Measurements from ENCODE around the gene MKNK1. TPM values are rescaled to one million over a fixed set of nuclear protein-coding genes. Genes with fewer than 3 reads are reported as not detected.

Gene MKNK1
- total and polyA plus RNA-seq, 4 donors: 29.4 to 83.5 (median 62.8) TPM

DNA sequence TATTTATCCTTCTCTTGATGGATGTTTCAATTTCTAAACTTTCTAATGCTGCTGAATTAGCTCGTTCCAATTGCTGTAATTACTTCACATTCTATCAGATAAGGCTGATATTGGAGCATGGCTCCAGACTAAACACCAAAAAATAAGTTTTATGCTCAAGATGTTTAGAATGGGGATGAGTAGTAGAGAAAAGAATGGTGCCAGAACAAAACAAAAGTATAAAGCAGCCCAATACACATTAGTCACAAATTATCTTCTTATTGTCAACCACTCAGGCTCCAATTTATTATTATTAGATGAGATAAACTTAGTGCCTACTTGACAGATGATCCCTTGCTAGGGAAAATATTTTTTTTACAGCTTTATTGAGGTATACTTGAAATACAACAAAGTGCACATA, 42.3 kb upstream of the MKNK1 start:
- Histone ChIP-seq H3K9ac (ENCODE audit: insufficient read depth in 1 of 2, low read length in 2 of 2) (no peak overlapping the region), H3K4me3 (no peak overlapping the region), H3K27ac (ENCODE audit: low read depth in 1 of 2, low read length in 1 of 2) (no peak overlapping the region), H3K36me3 (ENCODE audit: control insufficient read depth in 4 of 4, insufficient read depth in 4 of 4, low read length in 4 of 4) (peaks cover 9 to 42% (median 30%) of the 10 kb centered on the region in 4 donors), H3K9me3 (ENCODE audit: control insufficient read depth in 4 of 4, insufficient read depth in 3 of 4, low read length in 3 of 4) (peaks cover 0 to 10% (median 4%) of the 10 kb centered on the region in 4 donors), H3K4me1 (ENCODE audit: control insufficient read depth in 5 of 5, insufficient read depth in 5 of 5, low read length in 5 of 5) (peaks cover 0 to 12% (median 0%) of the 10 kb centered on the region in 5 donors), H3K27me3 (ENCODE audit: control insufficient read depth in 3 of 3, insufficient read depth in 3 of 3, low read length in 2 of 3) (no peaks in the 10 kb centered on the region)
- ATAC-seq (ENCODE audit: insufficient read depth, low FRiP score): no peak
- TF ChIP-seq CTCF (IDR thresholded peaks at IDR 0.05; ENCODE audit: control extremely low read depth, extremely low read depth): no peak
- no peak for DNase-seq
- WGBS, 2 donors: 86% methylated on average over 1 of the region's 1 CpG

DNA sequence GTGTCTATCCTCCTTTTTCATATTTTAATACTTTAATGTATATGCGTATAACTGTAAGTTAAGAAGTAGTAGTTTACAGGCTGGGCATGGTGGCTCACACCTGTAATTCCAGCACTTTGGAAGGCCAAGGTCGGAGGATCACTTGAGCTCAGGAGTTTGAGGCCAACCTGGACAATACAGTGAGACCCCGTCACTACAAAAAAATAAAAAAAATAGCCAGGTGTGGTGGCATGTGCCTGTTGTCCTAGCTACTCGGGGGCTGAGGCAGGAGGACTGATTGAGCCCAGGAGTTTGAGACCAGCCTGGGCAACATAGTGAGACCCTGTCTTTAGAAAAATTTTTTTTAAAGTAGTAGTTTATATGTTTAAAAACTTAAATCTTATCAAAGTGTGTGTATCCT, 41.7 kb upstream of the MKNK1 start:
- Histone ChIP-seq H3K36me3 (ENCODE audit: control insufficient read depth in 4 of 4, insufficient read depth in 4 of 4, low read length in 4 of 4) (peaks cover 9 to 42% (median 30%) of the 10 kb centered on the region in 4 donors), H3K4me3 (no peak overlapping the region), H3K9me3 (ENCODE audit: control insufficient read depth in 4 of 4, insufficient read depth in 3 of 4, low read length in 3 of 4) (peaks cover 0 to 10% (median 4%) of the 10 kb centered on the region in 4 donors), H3K27me3 (ENCODE audit: control insufficient read depth in 3 of 3, insufficient read depth in 3 of 3, low read length in 2 of 3) (no peaks in the 10 kb centered on the region), H3K4me1 (ENCODE audit: control insufficient read depth in 5 of 5, insufficient read depth in 5 of 5, low read length in 5 of 5) (peaks cover 0 to 12% (median 0%) of the 10 kb centered on the region in 5 donors), H3K27ac (ENCODE audit: low read depth in 1 of 2, low read length in 1 of 2) (no peak overlapping the region), H3K9ac (ENCODE audit: insufficient read depth in 1 of 2, low read length in 2 of 2) (no peak overlapping the region)
- WGBS, 2 donors: 96 to 97% methylated on average over 4 of the region's 4 CpGs
- no peak for TF ChIP-seq CTCF (IDR thresholded peaks at IDR 0.05; ENCODE audit: control extremely low read depth, extremely low read depth)
- DNase-seq (no peak), ATAC-seq (ENCODE audit: insufficient read depth, low FRiP score) (no peak)

- Histone ChIP-seq H3K4me3 (no peak overlapping the region), H3K36me3 (ENCODE audit: control insufficient read depth in 4 of 4, insufficient read depth in 4 of 4, low read length in 4 of 4) (peaks cover 6 to 29% (median 24%) of the 10 kb centered on the region in 4 donors), H3K9me3 (ENCODE audit: control insufficient read depth in 4 of 4, insufficient read depth in 3 of 4, low read length in 3 of 4) (peaks cover 0 to 2% (median 0%) of the 10 kb centered on the region in 4 donors), H3K4me1 (ENCODE audit: control insufficient read depth in 5 of 5, insufficient read depth in 5 of 5, low read length in 5 of 5) (peaks cover 0 to 12% (median 0%) of the 10 kb centered on the region in 5 donors), H3K9ac (ENCODE audit: insufficient read depth in 1 of 2, low read length in 2 of 2) (no peak overlapping the region), H3K27me3 (ENCODE audit: control insufficient read depth in 3 of 3, insufficient read depth in 3 of 3, low read length in 2 of 3) (no peaks in the 10 kb centered on the region), H3K27ac (ENCODE audit: low read depth in 1 of 2, low read length in 1 of 2) (peak overlapping the region in 1 of 2 donors; percentile 5)
- TF ChIP-seq CTCF (IDR thresholded peaks at IDR 0.05; ENCODE audit: control extremely low read depth, extremely low read depth): no peak
- ATAC-seq (ENCODE audit: insufficient read depth, low FRiP score) (no peak), DNase-seq (peak; percentile 20 to 86 (median 81))
Observed at GRCh38 chr1:46643368-46643775, 39.3 kb upstream of the MKNK1 start.

DNA sequence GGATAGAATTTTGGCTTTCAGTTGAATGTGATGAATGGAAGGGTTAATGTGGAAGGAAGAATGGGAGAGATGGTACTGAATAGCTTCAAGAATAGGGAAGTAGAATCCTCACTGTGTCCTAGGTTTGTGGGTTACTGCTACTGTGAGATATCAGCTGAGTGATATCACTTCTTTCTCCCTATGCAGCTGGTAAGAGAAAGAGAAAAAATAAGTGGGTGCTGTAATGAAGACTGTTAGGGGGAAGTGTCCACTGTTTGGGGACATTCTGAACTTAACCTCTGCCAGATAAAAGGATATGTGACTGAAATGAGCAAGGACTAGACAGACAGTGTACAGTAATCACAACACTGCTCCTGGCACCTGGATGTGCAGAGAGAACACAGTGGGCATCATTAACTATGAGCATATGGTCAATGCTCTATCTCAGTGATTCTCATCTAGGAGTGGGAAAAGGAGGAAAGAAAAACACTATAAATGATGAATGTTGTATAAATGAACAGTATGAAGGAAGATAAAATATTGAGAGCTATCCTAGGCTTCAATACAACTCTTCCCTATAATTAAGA, 38.1 kb upstream of the MKNK1 start:
- no peak for TF ChIP-seq CTCF (IDR thresholded peaks at IDR 0.05; ENCODE audit: control extremely low read depth, extremely low read depth)
- Histone ChIP-seq H3K27me3 (ENCODE audit: control insufficient read depth in 3 of 3, insufficient read depth in 3 of 3, low read length in 2 of 3) (no peaks in the 10 kb centered on the region), H3K9ac (ENCODE audit: insufficient read depth in 1 of 2, low read length in 2 of 2) (no peak overlapping the region), H3K27ac (ENCODE audit: low read depth in 1 of 2, low read length in 1 of 2) (no peak overlapping the region), H3K4me3 (no peak overlapping the region), H3K4me1 (ENCODE audit: control insufficient read depth in 5 of 5, insufficient read depth in 5 of 5, low read length in 5 of 5) (peaks cover 0 to 12% (median 7%) of the 10 kb centered on the region in 5 donors), H3K9me3 (ENCODE audit: control insufficient read depth in 4 of 4, insufficient read depth in 3 of 4, low read length in 3 of 4) (no peaks in the 10 kb centered on the region), H3K36me3 (ENCODE audit: control insufficient read depth in 4 of 4, insufficient read depth in 4 of 4, low read length in 4 of 4) (peaks cover 4 to 28% (median 17%) of the 10 kb centered on the region in 4 donors)
- ATAC-seq (ENCODE audit: insufficient read depth, low FRiP score) (no peak), DNase-seq (no peak)
